Stimulated activated CD4-positive, alpha-beta T cell treated with anti-CD3 and anti-CD28 coated beads, Interleukin-12 subunit alpha, Interleukin-12 subunit beta, amount 100 ng/mL, for 24 hours (primary cell): ENCODE measurements around the gene PLA2G2C.
"Not testable (repeated sequence)": the region's sequence is repeated elsewhere in the genome, so short reads cannot be mapped to it uniquely, and the experiment has no call there.

ENCODE experiments used
- DNase-seq, 2 experiments: peaks; one replicate each; pipeline ENCODE4 v3.0.0-alpha.2; 2020; ENCODE audit warnings: low read depth in 2 of 2

PLA2G2C gene

GRCh38 chr1:20130518-20130917 is 55.8 kb downstream of the PLA2G2C start:
- not testable (repeated sequence) for DNase-seq

- DNase-seq: no peak
Observed at GRCh38 chr1:20126806-20127440, 59.4 kb downstream of the PLA2G2C start.

- no peak for DNase-seq
Observed at GRCh38 chr1:20126041-20126805, 60.1 kb downstream of the PLA2G2C start.

GRCh38 chr1:20125100-20125499 is 61.2 kb downstream of the PLA2G2C start:
- DNase-seq: no peak

GRCh38 chr1:20124456-20125057 is 61.8 kb downstream of the PLA2G2C start:
- no peak for DNase-seq

GRCh38 chr1:20123722-20124455 is 62.4 kb downstream of the PLA2G2C start:
- DNase-seq: no peak

- DNase-seq: no peak
Observed at GRCh38 chr1:20120796-20121195, 65.5 kb downstream of the PLA2G2C start.

GRCh38 chr1:20119347-20119746 is 67.0 kb downstream of the PLA2G2C start, which contains the start of gene PLA2G2D:
PLA2G2D (minus strand) TSS chr1:20119536; CDS start chr1:20119498, 38 bp downstream.
- DNase-seq: no peak

- DNase-seq: no peak
Observed at GRCh38 chr1:20117236-20117635, 69.1 kb downstream of the PLA2G2C start.

- DNase-seq: no peak
Observed at GRCh38 chr1:20115916-20116315, 70.4 kb downstream of the PLA2G2C start.

- no peak for DNase-seq
Observed at GRCh38 chr1:20115479-20115878, 70.8 kb downstream of the PLA2G2C start.

GRCh38 chr1:20114021-20114648 is 72.2 kb downstream of the PLA2G2C start:
- no peak for DNase-seq
